22Rv1 (cell line): ENCODE data around the gene RRP1B.

Source experiments
- H3K27ac ChIP-seq: fragments of 450-650 bp; 2 replicates; pipeline ENCODE4 v1.5.1; 2017
- CTCF ChIP-seq: fragments of 450-650 bp; IDR thresholded peaks from 2 replicates; pipeline ENCODE4 v1.5.1; 2017; ENCODE audit warnings: mild to moderate bottlenecking
- ZFX ChIP-seq: fragments of 450-650 bp; IDR thresholded peaks from 2 replicates; pipeline ENCODE4 v1.6.1; 2017; ENCODE audit warnings: antibody characterized with exemption, borderline replicate concordance

The RRP1B gene

GRCh38 chr21:43726686-43727518 is 67.5 kb downstream of the RRP1B start:
- no peak overlapping the region for H3K27ac ChIP-seq
- TF ChIP-seq ZFX: no peak
- no peak for TF ChIP-seq CTCF

- H3K27ac ChIP-seq: no peak overlapping the region
- TF ChIP-seq ZFX (no peak), CTCF (no peak; the same call in 1 of the 2 replicates)
These were observed 68.3 kb downstream of the RRP1B start for GRCh38 chr21:43727519-43728153.

DNA sequence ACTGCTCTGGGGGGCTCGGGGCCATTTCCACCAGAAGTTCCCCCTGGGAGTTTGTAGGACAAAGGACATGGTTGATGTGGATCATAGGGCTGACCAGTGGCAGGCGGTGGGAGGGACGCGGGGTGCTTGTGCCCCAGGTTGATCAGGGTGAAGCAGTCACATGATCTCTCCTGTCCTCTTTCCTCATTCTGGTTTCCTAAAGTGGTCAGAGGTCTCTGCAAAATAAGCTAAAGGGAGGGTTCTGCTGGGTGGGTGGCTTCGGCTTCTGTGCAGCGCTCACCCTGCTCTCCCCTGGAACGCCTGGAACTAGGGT is 68.8 kb downstream of the RRP1B start:
- H3K27ac ChIP-seq: no peak overlapping the region
- no peak for TF ChIP-seq CTCF
- TF ChIP-seq ZFX: no peak

- TF ChIP-seq CTCF (no peak), ZFX (no peak)
- H3K27ac ChIP-seq: no peak overlapping the region
These were observed 69.4 kb downstream of the RRP1B start for GRCh38 chr21:43728467-43729390.

- no peak overlapping the region for H3K27ac ChIP-seq
- TF ChIP-seq CTCF (no peak), ZFX (no peak)
These were observed 72.1 kb downstream of the RRP1B start for GRCh38 chr21:43731476-43731875.

DNA sequence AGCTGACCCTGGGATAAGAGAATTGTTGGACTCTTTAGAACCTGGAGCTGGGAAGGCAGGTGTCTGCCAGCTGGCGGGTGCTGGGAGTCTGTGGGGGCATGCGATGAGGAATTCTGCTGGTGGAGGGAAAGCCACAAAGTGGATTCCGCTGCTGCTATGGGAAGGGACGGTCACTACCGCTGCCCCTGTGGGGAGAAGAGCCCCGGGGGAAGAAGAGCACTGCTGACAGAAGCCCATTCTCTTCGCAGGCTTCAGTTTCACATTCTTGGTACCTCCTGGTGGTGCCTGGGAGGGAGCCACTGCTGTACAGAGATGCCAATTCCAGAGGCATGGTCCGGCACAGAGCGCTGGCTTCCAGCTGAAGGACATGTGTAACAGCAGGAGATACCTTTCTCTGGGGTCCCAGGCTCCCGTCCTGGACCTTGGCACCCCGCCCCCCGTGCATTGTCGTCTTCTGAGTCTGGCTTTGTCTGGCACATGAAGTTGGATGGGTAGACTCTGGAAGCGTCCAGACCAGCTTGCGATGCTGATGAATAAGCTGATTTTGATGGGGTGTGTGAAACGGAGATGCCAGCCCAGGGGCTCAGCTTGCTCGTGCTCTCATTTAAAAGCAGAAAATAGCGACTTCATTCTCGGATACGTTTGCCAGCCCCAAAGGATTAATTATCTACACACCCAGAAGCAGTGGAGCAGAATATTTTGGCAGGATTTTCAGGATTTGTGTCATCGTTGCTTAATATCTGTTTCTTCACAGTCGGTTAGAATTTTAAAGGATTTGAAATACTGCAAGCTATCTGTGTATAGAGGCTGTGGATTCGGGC is 72.7 kb downstream of the RRP1B start:
- no peak for TF ChIP-seq CTCF
- TF ChIP-seq ZFX: no peak
- H3K27ac ChIP-seq: no peak overlapping the region
